H9 (cell line): ENCODE measurements around the gene DNASE1L2. TPM values are rescaled to one million over a fixed set of nuclear protein-coding genes. Genes with fewer than 3 reads are reported as not detected.

Experiments used
- DNase-seq: peaks from one replicate; pipeline ENCODE4 v3.0.0-alpha.2; 2017
- H2AFZ ChIP-seq: one replicate; pipeline ENCODE4 v1.6.1; 2013; ENCODE audit warnings: mild to moderate bottlenecking, low read length, control low read depth, moderate library complexity
- H2AK5ac ChIP-seq: 2 replicates; pipeline ENCODE4 v1.6.1; 2013; ENCODE audit warnings: low read length, control low read depth, mixed read lengths; ENCODE audit not compliant: insufficient read length
- H2BK120ac ChIP-seq: one replicate; pipeline ENCODE4 v1.6.1; 2013; ENCODE audit warnings: low read depth, mild to moderate bottlenecking, low read length, control low read depth, inconsistent platforms; ENCODE audit not compliant: poor library complexity, severe bottlenecking
- H2BK12ac ChIP-seq: 2 replicates; pipeline ENCODE4 v1.6.1; 2013; ENCODE audit warnings: low read length, control low read depth, mixed read lengths, low read depth; ENCODE audit not compliant: insufficient read length
- H2BK15ac ChIP-seq: 2 replicates; pipeline ENCODE4 v1.6.1; 2013; ENCODE audit warnings: low read depth, low read length, control low read depth
- H2BK20ac ChIP-seq: one replicate; pipeline ENCODE4 v1.6.1; 2013; ENCODE audit warnings: low read depth, mild to moderate bottlenecking, low read length, control low read depth, inconsistent platforms; ENCODE audit not compliant: poor library complexity, severe bottlenecking
- H2BK5ac ChIP-seq: 2 replicates; pipeline ENCODE4 v1.6.1; 2013; ENCODE audit warnings: low read length, control low read depth, mixed read lengths; ENCODE audit not compliant: insufficient read length
- H3K14ac ChIP-seq: 2 replicates; pipeline ENCODE4 v1.6.1; 2013; ENCODE audit warnings: low read length, control low read depth; ENCODE audit not compliant: insufficient read depth
- H3K18ac ChIP-seq: 2 replicates; pipeline ENCODE4 v1.6.1; 2013; ENCODE audit warnings: low read depth, mild to moderate bottlenecking, mixed read lengths, low read length, control low read depth; ENCODE audit not compliant: insufficient read length
- H3K23ac ChIP-seq: 2 replicates; pipeline ENCODE4 v1.6.1; 2013; ENCODE audit warnings: low read length, control low read depth, mixed read lengths, low read depth; ENCODE audit not compliant: insufficient read length
- H3K23me2 ChIP-seq: 2 replicates; pipeline ENCODE4 v1.6.1; 2013; ENCODE audit warnings: low read depth, mild to moderate bottlenecking, mixed read lengths, low read length, control low read depth; ENCODE audit not compliant: insufficient read length, poor library complexity, severe bottlenecking
- H3K27ac ChIP-seq: 2 replicates; pipeline ENCODE4 v1.5.1; 2013; ENCODE audit warnings: low read length, control low read depth, mixed read lengths, low read depth; ENCODE audit not compliant: insufficient read length
- H3K27me3 ChIP-seq: 2 replicates; pipeline ENCODE4 v1.6.1; 2013; ENCODE audit warnings: low read length, control low read depth, inconsistent platforms; ENCODE audit not compliant: insufficient read depth
- H3K4ac ChIP-seq: 2 replicates; pipeline ENCODE4 v1.6.1; 2013; ENCODE audit warnings: low read depth, mild to moderate bottlenecking, control low read depth, inconsistent platforms, low read length, moderate library complexity
- H3K4me1 ChIP-seq: 2 replicates; pipeline ENCODE4 v1.6.1; 2013; ENCODE audit warnings: low read length, control low read depth, inconsistent platforms; ENCODE audit not compliant: insufficient read depth
- H3K4me2 ChIP-seq: 2 replicates; pipeline ENCODE4 v1.6.1; 2013; ENCODE audit warnings: low read length, control low read depth, mixed read lengths; ENCODE audit not compliant: insufficient read length, insufficient read depth
- H3K56ac ChIP-seq: 2 replicates; pipeline ENCODE4 v1.6.1; 2013; ENCODE audit warnings: low read depth, mild to moderate bottlenecking, mixed read lengths, low read length, control low read depth; ENCODE audit not compliant: insufficient read length
- H3K79me1 ChIP-seq: 2 replicates; pipeline ENCODE4 v1.6.1; 2013; ENCODE audit warnings: low read depth, mild to moderate bottlenecking, moderate library complexity, low read length, control low read depth, inconsistent platforms; ENCODE audit not compliant: insufficient read depth, poor library complexity, severe bottlenecking
- H3K79me2 ChIP-seq: 2 replicates; pipeline ENCODE4 v1.6.1; 2013; ENCODE audit warnings: low read length, control low read depth, inconsistent platforms; ENCODE audit not compliant: insufficient read depth
- H3K9ac ChIP-seq: 2 replicates; pipeline ENCODE4 v1.6.1; 2013; ENCODE audit warnings: low read length, control low read depth, mixed read lengths; ENCODE audit not compliant: insufficient read length; ENCODE audit errors: extremely low read depth
- H3K9me3 ChIP-seq: one replicate; pipeline ENCODE4 v1.6.1; 2013; ENCODE audit warnings: low read depth, low read length, inconsistent platforms; ENCODE audit not compliant: control insufficient read depth
- H3T11ph ChIP-seq: one replicate; pipeline ENCODE4 v1.6.1; 2013; ENCODE audit warnings: mild to moderate bottlenecking, low read length, control low read depth, inconsistent platforms
- H4K20me1 ChIP-seq: one replicate; pipeline ENCODE4 v1.6.1; 2013; ENCODE audit not compliant: control insufficient read depth, insufficient read length, insufficient read depth
- H4K5ac ChIP-seq: 2 replicates; pipeline ENCODE4 v1.6.1; 2013; ENCODE audit warnings: low read depth, mild to moderate bottlenecking, mixed read lengths, low read length, control low read depth; ENCODE audit not compliant: insufficient read length
- H4K8ac ChIP-seq: replicated peaks from 2 replicates; pipeline ENCODE4 v1.6.1; 2013; ENCODE audit warnings: low read length, control low read depth, mixed read lengths, low read depth; ENCODE audit not compliant: insufficient read length
- H4K91ac ChIP-seq: 2 replicates; pipeline ENCODE4 v1.6.1; 2013; ENCODE audit warnings: low read depth, mild to moderate bottlenecking, moderate library complexity, mixed read lengths, low read length, control low read depth; ENCODE audit not compliant: insufficient read length
- H3K27ac Mint-ChIP-seq, 3 experiments: 2 replicates in 2 of 3; 3 replicates in 1 of 3; pipeline ENCODE4 v1.8.0; 2020 to 2021; ENCODE audit warnings: mixed read lengths in 3 of 3, mild to moderate bottlenecking in 1 of 3, moderate library complexity in 1 of 3
- H3K27me3 Mint-ChIP-seq: 2 replicates; pipeline ENCODE4 v1.8.0; 2021; ENCODE audit warnings: low read depth, mild to moderate bottlenecking, moderate library complexity, mixed read lengths
- H3K36me3 Mint-ChIP-seq, 3 experiments: 2 replicates in 2 of 3; 3 replicates in 1 of 3; pipeline ENCODE4 v1.8.0; 2020 to 2021; ENCODE audit warnings: low read depth in 3 of 3, mixed read lengths in 3 of 3; ENCODE audit not compliant: insufficient read depth in 1 of 3
- H3K4me1 Mint-ChIP-seq, 2 experiments: 2 replicates each; pipeline ENCODE4 v1.8.0; 2020; ENCODE audit warnings: mixed read lengths in 2 of 2
- H3K4me3 Mint-ChIP-seq, 2 experiments: 2 replicates in 1 of 2; 3 replicates in 1 of 2; pipeline ENCODE4 v1.8.0; 2020 to 2021; ENCODE audit warnings: mild to moderate bottlenecking in 2 of 2, mixed read lengths in 2 of 2, moderate library complexity in 1 of 2
- H3K9me3 Mint-ChIP-seq, 2 experiments: 2 replicates in 1 of 2; 3 replicates in 1 of 2; pipeline ENCODE4 v1.8.0; 2020; ENCODE audit warnings: mild to moderate bottlenecking in 2 of 2, mixed read lengths in 2 of 2, moderate library complexity in 1 of 2
- WGBS: extraction: QIAGEN DNeasy Blood & Tissue Kit; methylation state at CpG from one replicate; pipeline ENCODE4 v1.1.7; 2013; ENCODE audit warnings: missing lambda C conversion rate, low lambda C conversion rate, mixed read lengths; ENCODE audit not compliant: insufficient read length; ENCODE audit errors: extremely low coverage; 5-methylcytosine and 5-hydroxymethylcytosine counted together
- long read RNA-seq: library from polyadenylated mRNA; unstranded; transcript quantifications from one replicate; pipeline ENCODE4 v2.0.0, GENCODE V29; 2020
- total RNA-seq: library from RNA; stranded (reverse); gene quantifications from 2 replicates; pipeline ENCODE4 v1.2.1, GENCODE V29; 2021
- TF ChIP-seq, protein P1 (sequence below): fragments of 200-600 bp; sonication (generic); conservative IDR thresholded peaks from 3 replicates; pipeline ENCODE4 v1.8.0; 2021; ENCODE audit warnings: antibody characterized with exemption, mild to moderate bottlenecking

The DNASE1L2 gene, protein sequence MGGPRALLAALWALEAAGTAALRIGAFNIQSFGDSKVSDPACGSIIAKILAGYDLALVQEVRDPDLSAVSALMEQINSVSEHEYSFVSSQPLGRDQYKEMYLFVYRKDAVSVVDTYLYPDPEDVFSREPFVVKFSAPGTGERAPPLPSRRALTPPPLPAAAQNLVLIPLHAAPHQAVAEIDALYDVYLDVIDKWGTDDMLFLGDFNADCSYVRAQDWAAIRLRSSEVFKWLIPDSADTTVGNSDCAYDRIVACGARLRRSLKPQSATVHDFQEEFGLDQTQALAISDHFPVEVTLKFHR
- 2.5 TPM in 2 replicates for total RNA-seq
- long read RNA-seq, partial matches to known transcripts = 0 of 1 reads
- long read RNA-seq, other reads (novel, unspliced or antisense) = 0 of 1 reads

DNA sequence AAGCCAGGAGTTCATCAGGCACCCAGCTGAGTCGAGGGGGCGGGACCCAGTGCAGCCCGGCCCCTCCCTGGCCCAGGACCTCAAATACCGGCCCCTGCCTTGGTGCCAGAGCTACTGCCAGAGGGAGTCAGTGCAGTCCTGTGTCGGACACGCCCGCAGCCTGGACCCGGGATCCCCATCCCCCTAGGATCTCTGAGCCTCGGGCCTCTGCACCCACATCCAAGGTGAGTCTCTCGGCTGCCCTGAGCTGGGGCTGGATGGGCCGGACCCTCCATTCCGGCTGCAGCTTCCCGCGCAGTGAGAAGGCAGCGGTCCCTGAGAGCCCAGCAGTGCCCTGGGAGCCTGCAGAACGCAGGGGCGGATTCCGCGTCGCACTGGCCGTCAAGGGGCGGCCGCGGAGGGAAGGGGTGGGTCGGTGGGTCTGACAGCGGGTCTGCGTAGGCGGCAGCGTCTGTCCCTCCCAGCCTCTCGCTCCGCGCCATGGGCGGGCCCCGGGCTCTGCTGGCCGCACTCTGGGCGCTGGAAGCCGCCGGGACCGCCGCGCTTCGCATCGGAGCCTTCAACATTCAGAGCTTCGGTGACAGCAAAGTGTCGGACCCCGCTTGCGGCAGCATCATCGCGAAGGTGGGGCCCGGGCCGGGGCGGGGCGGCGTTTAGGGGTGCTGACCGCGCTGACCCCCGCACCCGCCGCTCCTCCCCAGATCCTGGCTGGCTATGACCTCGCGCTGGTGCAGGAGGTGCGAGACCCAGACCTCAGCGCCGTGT, at the start of gene DNASE1L2:
TSS of gene DNASE1L2 (plus strand) at position 108 of the 765 bp plus-strand sequence. CDS start at position 481, 373 bp downstream.
- H3K27ac Mint-ChIP-seq = no peak within 1 kb of the TSS
- H3K4me3 Mint-ChIP-seq = peak within 1 kb of the TSS; percentile 42 to 72
- Histone ChIP-seq H3K18ac (no peak within 1 kb of the TSS), H3K79me2 (no peaks in the 10 kb centered on the region), H3K4ac (no peak within 1 kb of the TSS), H2BK15ac (no peak within 1 kb of the TSS), H3K14ac (no peak within 1 kb of the TSS; the same call in 1 of the 2 replicates), H2AK5ac (no peak within 1 kb of the TSS), H3K23ac (no peak within 1 kb of the TSS), H2BK120ac (no peak within 1 kb of the TSS), H4K5ac (no peak within 1 kb of the TSS), H3K23me2 (peaks cover 13% of the 10 kb centered on the region), H2BK20ac (no peak within 1 kb of the TSS), H4K91ac (no peak within 1 kb of the TSS), H3K4me2 (peak within 1 kb of the TSS; percentile 67), H2BK12ac (no peak within 1 kb of the TSS), H4K8ac (no peak within 1 kb of the TSS), H3T11ph (no peak within 1 kb of the TSS), H3K4me1 (no peaks in the 10 kb centered on the region), H4K20me1 (no peaks in the 10 kb centered on the region), H3K9ac (no peak within 1 kb of the TSS), H3K27ac (no peak within 1 kb of the TSS), H3K27me3 (peaks cover 2% of the 10 kb centered on the region; the same call in 1 of the 2 replicates), H3K56ac (no peak within 1 kb of the TSS), H2AFZ (no peak within 1 kb of the TSS), H2BK5ac (no peak within 1 kb of the TSS), H3K79me1 (no peaks in the 10 kb centered on the region), H3K9me3 (no peaks in the 10 kb centered on the region)
- H3K27me3 Mint-ChIP-seq = peaks cover 16% of the 10 kb centered on the region
- TF ChIP-seq, protein P1, sequence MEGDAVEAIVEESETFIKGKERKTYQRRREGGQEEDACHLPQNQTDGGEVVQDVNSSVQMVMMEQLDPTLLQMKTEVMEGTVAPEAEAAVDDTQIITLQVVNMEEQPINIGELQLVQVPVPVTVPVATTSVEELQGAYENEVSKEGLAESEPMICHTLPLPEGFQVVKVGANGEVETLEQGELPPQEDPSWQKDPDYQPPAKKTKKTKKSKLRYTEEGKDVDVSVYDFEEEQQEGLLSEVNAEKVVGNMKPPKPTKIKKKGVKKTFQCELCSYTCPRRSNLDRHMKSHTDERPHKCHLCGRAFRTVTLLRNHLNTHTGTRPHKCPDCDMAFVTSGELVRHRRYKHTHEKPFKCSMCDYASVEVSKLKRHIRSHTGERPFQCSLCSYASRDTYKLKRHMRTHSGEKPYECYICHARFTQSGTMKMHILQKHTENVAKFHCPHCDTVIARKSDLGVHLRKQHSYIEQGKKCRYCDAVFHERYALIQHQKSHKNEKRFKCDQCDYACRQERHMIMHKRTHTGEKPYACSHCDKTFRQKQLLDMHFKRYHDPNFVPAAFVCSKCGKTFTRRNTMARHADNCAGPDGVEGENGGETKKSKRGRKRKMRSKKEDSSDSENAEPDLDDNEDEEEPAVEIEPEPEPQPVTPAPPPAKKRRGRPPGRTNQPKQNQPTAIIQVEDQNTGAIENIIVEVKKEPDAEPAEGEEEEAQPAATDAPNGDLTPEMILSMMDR = no peak
- peak; percentile 66 for DNase-seq
- no peaks in the 10 kb centered on the region for H3K9me3 Mint-ChIP-seq
- peaks cover 2 to 28% (median 8%) of the 10 kb centered on the region in 3 experiments; a peak in 6 of 7 replicates for H3K36me3 Mint-ChIP-seq
- peaks cover 0 to 3% of the 10 kb centered on the region in 2 experiments; a peak in 1 of 4 replicates for H3K4me1 Mint-ChIP-seq
- no CpG with 5 or more reads among the region's 64 CpGs for WGBS
